Fibroblast of skin of left biceps (primary cell): ENCODE measurements around the gene TNFRSF18.
"Not testable (repeated sequence)": the region's sequence is repeated elsewhere in the genome, so short reads cannot be mapped to it uniquely, and the experiment has no call there.

Experiments
- DNase-seq, 2 experiments: peaks; one replicate each; pipeline ENCODE4 v3.0.0-alpha.2; 2013; ENCODE audit warnings: low read depth in 2 of 2

The TNFRSF18 gene

GRCh38 chr1:1199141-1199960 lies 7.0 kb downstream of the TNFRSF18 start:
- DNase-seq, result no peak

GRCh38 chr1:1198423-1199140 lies 7.8 kb downstream of the TNFRSF18 start:
- DNase-seq, result no peak

GRCh38 chr1:1197551-1198422 lies 8.6 kb downstream of the TNFRSF18 start:
- no peak for DNase-seq

GRCh38 chr1:1197188-1197500 lies 9.2 kb downstream of the TNFRSF18 start:
- DNase-seq, result no peak

- no peak for DNase-seq
These were observed 9.8 kb downstream of the TNFRSF18 start for GRCh38 chr1:1196431-1197187.

- DNase-seq, result not testable (repeated sequence)
These were observed 10.7 kb downstream of the TNFRSF18 start for GRCh38 chr1:1195726-1196125.

- no peak for DNase-seq
These were observed 11.7 kb downstream of the TNFRSF18 start for GRCh38 chr1:1194723-1195122.

- no peak for DNase-seq
These were observed 14.7 kb downstream of the TNFRSF18 start for GRCh38 chr1:1191734-1192133.

- DNase-seq, result no peak
These were observed 17.3 kb downstream of the TNFRSF18 start for GRCh38 chr1:1189111-1189510.

- no peak for DNase-seq
These were observed 18.5 kb downstream of the TNFRSF18 start for GRCh38 chr1:1187938-1188337.

- DNase-seq, result no peak
These were observed 21.2 kb downstream of the TNFRSF18 start for GRCh38 chr1:1185101-1185765.

GRCh38 chr1:1183833-1184775 lies 22.3 kb downstream of the TNFRSF18 start:
- no peak for DNase-seq

- DNase-seq, result no peak
These were observed 23.1 kb downstream of the TNFRSF18 start for GRCh38 chr1:1183221-1183747.

- no peak for DNase-seq
These were observed 23.7 kb downstream of the TNFRSF18 start for GRCh38 chr1:1182491-1183220.

- no peak for DNase-seq
These were observed 24.4 kb downstream of the TNFRSF18 start for GRCh38 chr1:1181938-1182410.

- DNase-seq, result no peak
These were observed 25.1 kb downstream of the TNFRSF18 start for GRCh38 chr1:1181129-1181937.

- DNase-seq, result no peak
These were observed 26.2 kb downstream of the TNFRSF18 start for GRCh38 chr1:1179983-1180861.
